Hematopoietic multipotent progenitor cell treated with erythropoietin and hydrocortisone succinate and interleukin-3 and kit ligand, for 8 days (in vitro differentiated cells): ENCODE results near the gene NXPH1.

Experiments used
- DNase-seq: peaks from one replicate; pipeline ENCODE4 v3.0.0-alpha.2; 2015

Gene NXPH1

GRCh38 chr7:8436965-8437364, 3.6 kb downstream of the NXPH1 start:
- DNase-seq, result peak; percentile 34

GRCh38 chr7:8437606-8438005, 4.2 kb downstream of the NXPH1 start:
- no peak for DNase-seq

GRCh38 chr7:8440670-8441069, 7.3 kb downstream of the NXPH1 start:
- no peak for DNase-seq

- DNase-seq, result no peak
Measured at GRCh38 chr7:8441106-8441965, 7.9 kb downstream of the NXPH1 start.

GRCh38 chr7:8442051-8442813, 8.8 kb downstream of the NXPH1 start:
- DNase-seq, result no peak

GRCh38 chr7:8442814-8443304, 9.4 kb downstream of the NXPH1 start:
- DNase-seq, result peak; percentile 64

- DNase-seq, result peak; percentile 6
Measured at GRCh38 chr7:8443576-8444467, 10.4 kb downstream of the NXPH1 start.

- no peak for DNase-seq
Measured at GRCh38 chr7:8444468-8444769, 11.0 kb downstream of the NXPH1 start.

- no peak for DNase-seq
Measured at GRCh38 chr7:8453535-8453934, 20.1 kb downstream of the NXPH1 start.

GRCh38 chr7:8455426-8455825, 22.0 kb downstream of the NXPH1 start:
- DNase-seq, result no peak

- DNase-seq, result no peak
Measured at GRCh38 chr7:8462309-8462708, 28.9 kb downstream of the NXPH1 start.

- DNase-seq, result no peak
Measured at GRCh38 chr7:8465338-8465737, 31.9 kb downstream of the NXPH1 start.

- no peak for DNase-seq
Measured at GRCh38 chr7:8480527-8480926, 47.1 kb downstream of the NXPH1 start.

- no peak for DNase-seq
Measured at GRCh38 chr7:8481096-8481495, 47.7 kb downstream of the NXPH1 start.

GRCh38 chr7:8481752-8482446, 48.5 kb downstream of the NXPH1 start:
- DNase-seq, result no peak

GRCh38 chr7:8490391-8491045, 57.1 kb downstream of the NXPH1 start:
- no peak for DNase-seq

- no peak for DNase-seq
Measured at GRCh38 chr7:8491106-8491505, 57.7 kb downstream of the NXPH1 start.

GRCh38 chr7:8491544-8492489, 58.4 kb downstream of the NXPH1 start:
- no peak for DNase-seq

- no peak for DNase-seq
Measured at GRCh38 chr7:8499128-8499527, 65.7 kb downstream of the NXPH1 start.

- DNase-seq, result no peak
Measured at GRCh38 chr7:8500286-8500685, 66.9 kb downstream of the NXPH1 start.

GRCh38 chr7:8507566-8507965, 74.2 kb downstream of the NXPH1 start:
- DNase-seq, result no peak
